GM18505 (cell line): Measurements from ENCODE around the gene TSC22D1.

Source experiments
- ATAC-seq: cut with Tn5 transposase; IDR thresholded peaks from one replicate; pipeline ENCODE4 v1.9.1; 2021; ENCODE audit not compliant: unreplicated experiment
- POLR2A ChIP-seq: IDR thresholded peaks from 4 replicates; pipeline ENCODE4 v1.6.1; 2011; ENCODE audit warnings: borderline replicate concordance; ENCODE audit not compliant: insufficient read depth, insufficient read length; ENCODE audit errors: extremely low read depth

TSC22D1 gene

DNA sequence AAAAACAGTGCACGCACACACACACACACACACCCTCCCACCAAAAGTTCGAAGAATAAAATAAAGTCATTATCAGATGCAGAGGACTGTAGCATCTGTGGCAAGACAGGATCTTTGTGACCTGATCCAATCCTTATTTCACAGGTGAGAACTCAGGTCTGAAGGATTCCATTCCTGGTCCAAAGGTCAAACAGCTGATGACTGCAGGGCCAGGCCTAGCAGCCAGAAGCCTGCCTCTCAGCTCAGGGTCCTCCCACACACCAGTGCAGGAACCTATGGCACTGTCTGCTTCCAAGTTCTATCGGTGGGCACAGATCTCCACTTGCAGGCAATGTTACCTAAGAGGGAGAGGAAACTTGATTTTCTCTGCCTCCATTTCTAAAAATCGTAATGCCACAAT is 145.0 kb downstream of the TSC22D1 start:
- ATAC-seq = no peak
- no peak for TF ChIP-seq POLR2A

DNA sequence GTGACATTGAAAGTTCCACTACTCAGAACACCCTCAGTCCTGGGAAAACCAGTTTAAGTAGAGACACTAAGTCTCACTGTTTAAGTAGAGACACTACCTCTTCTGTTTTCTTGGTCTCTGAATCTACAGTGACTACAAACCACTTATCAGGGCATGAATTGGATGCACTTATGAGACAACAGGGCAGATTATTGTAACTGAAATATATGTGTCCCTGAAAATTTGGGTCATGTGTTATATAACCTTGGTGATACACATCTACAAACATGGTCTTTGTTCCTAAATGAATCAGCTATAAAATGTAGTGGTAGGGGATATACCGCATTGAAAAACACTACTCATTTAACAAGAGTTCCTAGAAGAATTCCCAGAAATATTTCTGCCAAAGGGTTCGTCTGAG is 146.8 kb downstream of the TSC22D1 start:
- no peak for ATAC-seq
- TF ChIP-seq POLR2A = no peak

DNA sequence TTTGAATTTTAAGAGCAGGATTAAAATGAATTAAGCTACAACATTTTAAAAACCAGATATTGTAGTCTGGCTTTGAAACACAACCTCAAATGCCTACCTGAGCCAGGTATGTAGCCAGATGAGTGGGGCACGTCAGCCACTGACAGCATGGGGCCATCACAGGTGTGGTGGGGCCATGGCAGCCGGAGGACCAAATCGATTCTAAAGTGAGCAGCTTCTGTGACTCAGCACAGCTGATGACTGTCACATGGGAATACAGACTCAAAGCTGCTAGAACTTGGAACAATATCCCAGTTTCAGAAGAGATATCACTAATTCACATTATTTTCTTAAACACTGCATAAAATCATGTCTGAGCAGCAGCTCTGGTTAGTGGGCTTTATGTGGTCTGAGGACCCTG is 149.7 kb downstream of the TSC22D1 start:
- TF ChIP-seq POLR2A = no peak
- no peak for ATAC-seq

DNA sequence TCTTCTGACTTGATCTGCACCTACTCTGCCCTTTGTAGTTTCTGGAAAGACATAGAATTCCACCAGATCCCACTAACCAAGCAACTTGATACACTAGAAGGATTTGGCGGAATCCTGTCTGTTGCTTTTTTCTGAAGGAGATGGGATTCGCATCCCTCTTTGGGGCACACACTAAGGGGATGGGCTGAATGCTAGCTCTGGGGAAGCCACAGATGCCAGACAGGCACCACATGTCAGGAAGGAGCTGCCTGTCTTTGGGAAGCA is 150.4 kb downstream of the TSC22D1 start:
- ATAC-seq = no peak
- no peak for TF ChIP-seq POLR2A

DNA sequence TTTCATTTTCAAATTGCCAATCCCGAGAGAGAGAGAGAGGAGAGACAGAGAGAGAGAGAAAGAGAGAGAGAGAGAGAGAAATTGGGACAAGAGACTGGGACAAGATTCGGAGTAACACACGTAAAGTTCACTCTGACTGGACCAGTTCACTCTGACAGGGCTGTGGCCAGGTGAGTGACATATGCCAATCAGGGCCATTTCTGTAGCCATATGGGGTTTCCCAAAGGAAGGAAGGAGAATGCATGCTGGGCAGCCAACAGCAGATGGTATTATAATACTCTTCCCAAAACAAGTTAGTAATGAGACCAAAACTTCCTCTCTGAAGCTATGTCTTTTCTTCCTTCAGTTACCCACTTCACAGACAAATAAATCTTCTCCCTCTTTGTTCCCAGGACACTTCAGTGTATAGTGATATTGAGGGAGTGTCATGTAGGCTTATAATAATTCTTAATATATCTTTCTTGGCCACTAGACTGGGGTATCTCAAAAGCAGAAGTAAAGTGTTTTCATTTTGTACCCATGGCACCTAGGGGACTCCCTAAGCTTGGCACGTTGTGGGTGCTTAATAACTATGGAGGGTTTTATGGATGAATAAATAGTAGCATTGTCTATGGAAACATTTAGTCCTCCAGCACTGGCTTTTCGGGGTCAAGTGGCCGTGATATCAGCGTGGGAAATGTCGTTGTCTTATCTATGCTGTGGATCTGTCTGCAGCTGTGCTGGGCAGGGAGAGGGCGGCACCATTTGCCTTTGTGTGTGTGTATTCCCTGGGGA is 150.9 kb downstream of the TSC22D1 start:
- TF ChIP-seq POLR2A = no peak
- ATAC-seq = no peak

DNA sequence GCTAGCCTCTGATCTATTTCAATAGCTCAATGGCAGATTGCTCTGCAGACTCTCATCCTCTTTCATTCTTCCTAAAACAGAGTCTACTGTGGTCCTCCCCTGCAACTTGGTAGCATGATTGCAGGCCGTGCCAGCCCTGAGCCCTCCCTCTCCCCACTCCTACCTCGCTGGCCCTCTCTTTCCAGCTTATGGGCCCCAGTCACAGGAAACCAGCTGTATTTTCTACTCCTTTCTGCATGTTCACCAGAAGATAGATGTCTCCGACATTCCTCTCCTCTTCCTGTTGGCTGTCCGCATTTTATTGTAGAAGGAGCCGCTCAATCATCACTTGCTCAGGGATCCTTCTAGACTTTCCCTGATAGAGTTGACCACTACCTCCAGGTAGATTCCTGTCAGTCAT is 152.3 kb downstream of the TSC22D1 start:
- ATAC-seq = no peak
- TF ChIP-seq POLR2A = no peak

DNA sequence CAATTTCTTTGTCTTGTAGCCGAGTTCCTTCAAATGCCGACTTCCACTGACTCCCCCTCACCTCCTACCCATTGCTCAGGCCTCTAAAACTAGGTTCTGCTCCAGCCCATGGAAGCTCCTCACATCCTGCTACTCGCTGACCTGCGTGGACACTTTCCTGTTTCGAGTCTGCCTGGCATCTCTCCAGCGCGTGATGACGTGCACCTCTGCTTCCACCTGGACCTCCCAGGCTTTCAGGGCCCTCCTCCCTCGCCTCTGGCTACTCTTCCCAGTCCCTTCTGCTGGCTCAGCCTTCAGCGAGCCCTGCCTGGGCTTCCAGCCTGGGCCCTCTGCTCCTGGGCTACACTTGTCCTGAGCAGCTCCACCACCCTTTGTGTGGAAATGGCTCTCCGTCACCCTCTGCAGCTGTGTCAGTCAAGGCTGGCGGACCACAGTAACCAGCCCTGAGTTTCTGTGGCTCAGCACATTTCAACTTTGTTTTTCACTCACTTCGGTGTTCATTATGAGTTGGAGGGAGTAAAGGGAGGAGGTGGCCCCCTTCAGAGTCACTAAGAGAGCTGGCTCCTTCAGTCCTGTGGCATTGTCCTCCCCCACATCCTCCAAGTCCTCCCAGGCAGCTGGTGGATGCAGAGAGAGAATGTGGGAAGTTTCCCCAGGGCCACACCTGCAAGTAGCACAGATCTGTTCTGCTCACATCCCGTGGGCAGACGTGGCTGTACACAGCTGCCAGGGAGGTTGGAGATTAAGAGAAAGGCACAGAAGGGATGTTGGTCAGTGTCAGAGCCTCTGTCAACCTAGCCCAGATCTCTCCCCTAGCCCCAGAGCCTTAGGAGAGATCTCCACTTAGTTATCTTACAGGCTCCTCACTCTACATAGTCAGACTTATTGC is 153.1 kb downstream of the TSC22D1 start:
- ATAC-seq = no peak
- no peak for TF ChIP-seq POLR2A

DNA sequence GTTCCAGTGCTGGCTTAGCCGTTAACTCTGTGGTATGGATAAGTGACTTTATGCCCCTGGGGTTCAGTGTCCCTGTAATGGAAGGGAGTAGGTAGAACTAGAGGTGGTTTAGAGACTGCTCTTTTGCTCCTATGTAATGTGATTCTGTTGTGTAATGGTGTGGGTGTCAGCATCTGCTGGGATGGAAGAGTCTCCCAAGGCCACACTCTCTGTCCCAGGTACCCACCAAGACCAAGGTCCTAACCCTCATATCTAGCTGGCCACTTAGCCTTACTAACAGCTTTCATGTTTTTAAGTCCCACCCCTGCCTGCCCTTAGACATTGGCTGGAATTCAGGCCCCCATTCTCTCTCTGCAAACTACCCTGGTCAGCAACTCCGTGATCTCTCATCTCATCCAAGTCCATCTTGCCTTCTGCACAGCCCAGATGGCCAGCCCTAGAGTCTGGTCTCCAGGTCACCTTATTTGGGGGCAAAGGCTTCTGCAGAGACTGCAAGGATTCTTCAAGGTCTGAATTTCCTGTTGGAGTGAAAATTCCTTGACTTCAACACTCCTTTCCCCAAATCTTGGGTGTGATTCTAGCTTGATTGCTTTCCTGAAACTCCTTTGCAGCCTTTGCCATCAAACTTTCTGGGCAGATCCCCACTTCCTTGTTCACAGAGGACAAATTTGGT is 154.1 kb downstream of the TSC22D1 start:
- no peak for ATAC-seq
- no peak for TF ChIP-seq POLR2A

DNA sequence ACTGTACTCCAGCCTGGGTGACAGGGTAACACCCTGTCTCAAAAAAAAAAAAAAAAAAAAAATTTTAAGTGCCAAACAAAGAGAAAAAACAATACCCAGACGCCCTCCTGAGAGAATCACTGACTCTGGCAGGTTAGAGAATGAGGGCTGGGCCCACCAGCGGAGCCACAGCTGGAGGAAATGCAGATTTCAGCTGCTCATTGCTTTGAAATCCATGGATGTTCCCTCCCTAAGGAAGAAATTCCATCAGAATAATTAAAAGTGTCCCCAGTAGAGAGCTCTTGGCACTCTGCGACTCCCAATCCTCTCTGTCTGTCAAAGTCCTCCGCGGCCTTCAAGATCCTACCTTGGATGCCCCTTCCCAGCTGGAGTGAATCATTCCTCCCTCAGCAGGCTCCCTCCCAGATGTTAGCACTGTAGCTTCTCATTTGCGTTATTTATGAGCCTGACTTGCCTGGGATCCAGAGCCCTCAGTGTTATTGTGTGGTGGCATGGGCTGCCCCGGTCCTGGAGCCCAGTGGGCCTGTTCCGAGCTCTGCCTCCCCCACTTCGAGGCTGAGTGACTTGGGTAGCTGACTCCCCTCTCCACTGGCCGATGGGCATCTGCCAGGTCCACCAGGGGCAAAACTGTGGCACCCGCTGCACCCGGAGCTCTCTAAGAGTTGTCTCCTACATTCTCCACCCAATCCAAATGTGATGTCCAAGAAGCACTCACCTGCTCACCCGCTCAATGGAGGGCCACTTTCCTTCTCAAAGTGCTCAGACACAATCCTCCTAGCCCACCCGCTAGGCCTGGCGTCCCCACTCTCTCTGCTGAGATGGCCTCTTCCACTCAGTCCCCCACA is 155.5 kb downstream of the TSC22D1 start:
- TF ChIP-seq POLR2A = no peak
- ATAC-seq = no peak

DNA sequence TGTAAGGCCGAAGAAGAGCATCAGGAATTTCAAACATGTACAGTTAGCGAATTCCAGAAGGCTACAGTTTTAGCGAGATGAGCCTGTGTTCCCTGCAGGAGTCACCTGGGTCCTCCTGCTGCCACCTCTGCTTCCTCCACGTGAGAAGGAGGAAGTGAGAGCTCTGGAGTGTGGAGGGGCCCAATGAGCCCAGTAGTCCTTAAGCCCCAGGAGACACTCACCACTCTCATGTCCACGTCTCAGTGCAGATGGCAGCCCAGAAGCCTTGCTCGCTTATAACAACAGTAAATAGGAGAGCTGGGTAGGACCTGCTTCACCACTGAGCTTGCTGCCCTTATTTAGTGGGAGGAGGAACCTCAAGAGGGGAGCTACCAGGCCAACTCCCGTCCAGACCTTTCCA is 158.3 kb downstream of the TSC22D1 start:
- ATAC-seq = no peak
- TF ChIP-seq POLR2A = no peak

DNA sequence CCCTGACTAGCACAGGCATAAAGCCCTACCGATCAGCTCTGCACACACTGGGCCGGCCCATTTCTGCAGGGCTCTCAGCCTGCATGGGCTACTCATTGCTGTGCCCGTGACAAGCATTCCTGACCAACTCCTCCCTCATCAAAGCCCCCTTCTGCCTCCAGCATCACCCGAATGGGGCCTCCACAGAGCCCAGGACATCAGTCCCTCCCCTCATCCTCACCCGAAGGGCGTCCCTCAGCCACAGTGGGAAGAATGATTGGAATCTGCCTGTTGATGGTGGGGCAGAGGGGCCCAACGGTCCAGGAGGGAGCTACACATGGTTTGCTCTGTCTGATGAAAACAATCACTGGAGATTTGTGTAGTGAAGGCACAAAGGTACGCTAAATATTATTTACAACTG is 158.7 kb downstream of the TSC22D1 start:
- ATAC-seq = no peak
- TF ChIP-seq POLR2A = no peak

DNA sequence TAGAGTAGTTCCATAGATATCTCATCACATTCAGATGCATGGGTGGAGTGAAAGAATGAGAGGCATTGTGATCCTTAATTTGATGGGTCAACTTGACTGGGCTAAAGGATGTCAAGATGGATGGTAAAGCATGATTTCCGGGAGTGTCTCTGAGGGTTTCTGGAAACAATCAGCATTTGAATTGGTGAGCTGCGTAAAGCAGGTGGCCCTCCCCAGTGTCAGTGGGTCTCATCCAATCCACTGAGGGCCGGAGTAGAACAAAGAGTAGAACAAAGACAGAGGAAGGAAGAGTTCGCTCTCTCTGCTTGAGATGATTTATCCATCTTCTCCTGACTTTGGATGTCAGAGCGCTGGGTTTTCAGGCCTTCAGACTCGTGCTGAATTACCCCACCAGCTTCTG is 159.4 kb downstream of the TSC22D1 start:
- ATAC-seq = no peak
- no peak for TF ChIP-seq POLR2A

DNA sequence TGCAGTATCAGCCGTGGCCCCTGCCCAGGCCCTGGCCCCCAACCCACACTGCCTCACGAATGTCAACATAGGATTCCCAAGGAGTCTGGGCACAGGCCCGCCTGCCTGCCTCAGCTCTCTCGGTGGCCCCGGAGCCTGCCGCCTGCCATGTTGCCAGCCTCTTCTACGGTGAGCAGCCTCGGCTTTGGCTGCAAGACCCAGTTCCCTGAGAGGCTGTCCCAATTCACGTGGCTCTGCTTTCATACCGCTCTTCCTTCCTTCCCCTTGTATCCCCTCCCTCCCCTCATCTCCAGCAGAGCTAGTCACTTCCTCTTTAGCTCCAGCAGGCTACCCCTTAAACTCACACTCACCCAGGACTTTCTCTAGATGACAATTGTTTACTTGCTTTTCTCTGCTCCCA is 159.8 kb downstream of the TSC22D1 start:
- no peak for TF ChIP-seq POLR2A
- ATAC-seq = no peak
